G401 (cell line): ENCODE measurements around the gene ADCY3. TPM values are rescaled to one million over a fixed set of nuclear protein-coding genes. Genes with fewer than 3 reads are reported as not detected.

Source experiments
- DNase-seq: peaks from one replicate; pipeline ENCODE4 v3.0.0-alpha.2; 2015; ENCODE audit warnings: low spot score
- in situ Hi-C: cut with HindIII; loops from 2 replicates; pipeline ENCODE4 v1.10.0; 2016; ENCODE audit warnings: low sequenced_read_pairs, mixed read lengths
- total RNA-seq: library from RNA; depleted of rRNA; stranded (reverse); fragments of >200 nt; shearing (Covaris generic); gene quantifications from 2 replicates; pipeline ENCODE4 v1.2.3, GENCODE V29; 2014

ADCY3 gene
- total RNA-seq, 1 experiment from 2014 or later, result 22.3 TPM

DNA sequence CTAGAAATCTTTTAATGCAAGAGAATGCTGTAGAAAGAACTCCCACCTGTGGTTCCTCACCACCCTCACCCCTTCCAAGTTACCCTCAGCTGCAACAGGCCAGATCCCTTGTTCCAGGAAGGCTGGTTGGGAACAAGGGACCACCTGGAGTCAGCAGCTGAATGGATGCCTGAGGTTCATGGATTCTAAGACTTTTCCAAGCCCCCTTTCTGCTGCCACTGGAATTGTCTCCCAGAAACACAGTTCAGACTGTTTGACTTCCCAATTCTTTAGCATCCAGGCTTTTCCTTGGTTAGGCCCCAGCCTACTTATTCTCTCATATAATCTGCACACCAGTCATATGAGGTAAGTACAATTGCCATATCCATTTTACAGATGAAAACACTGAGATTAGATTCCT lies 8.0 kb upstream of the ADCY3 start:
- no peak for DNase-seq
- in situ Hi-C loops, result no loop called here

DNA sequence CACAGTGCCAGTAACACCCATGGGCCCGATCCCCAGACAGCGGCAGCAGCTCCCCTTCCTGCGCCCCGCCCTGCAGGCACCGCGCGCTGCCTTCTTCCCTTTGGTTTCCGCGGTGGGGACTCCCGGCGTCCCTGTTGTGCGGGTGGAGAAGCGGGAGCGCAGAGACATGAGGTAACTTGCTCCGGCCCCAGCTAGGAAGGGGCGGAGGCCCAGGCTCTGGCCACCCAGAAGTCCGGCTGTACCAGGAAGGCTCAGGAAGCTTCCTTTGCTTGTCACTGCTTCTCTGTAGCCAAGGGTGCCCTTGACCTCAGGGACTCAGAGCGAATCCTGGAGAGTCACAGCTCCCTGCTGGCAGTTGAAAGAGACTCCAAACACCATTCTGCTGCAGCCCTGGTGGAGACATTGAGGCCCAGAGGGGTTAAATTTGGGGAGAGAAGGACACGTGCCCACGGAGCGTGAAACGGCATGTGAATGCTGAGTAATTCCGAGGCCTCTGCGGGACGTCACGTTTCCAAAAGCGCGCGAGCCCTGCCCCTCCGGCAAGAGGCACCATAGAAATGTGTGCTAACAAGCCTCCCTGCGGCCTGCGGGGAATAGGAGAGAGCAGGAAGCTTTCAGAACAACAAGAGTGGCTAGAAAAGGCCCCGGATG lies 6.7 kb upstream of the ADCY3 start:
- DNase-seq, result peak; percentile 49
- in situ Hi-C loops, result no loop called here

DNA sequence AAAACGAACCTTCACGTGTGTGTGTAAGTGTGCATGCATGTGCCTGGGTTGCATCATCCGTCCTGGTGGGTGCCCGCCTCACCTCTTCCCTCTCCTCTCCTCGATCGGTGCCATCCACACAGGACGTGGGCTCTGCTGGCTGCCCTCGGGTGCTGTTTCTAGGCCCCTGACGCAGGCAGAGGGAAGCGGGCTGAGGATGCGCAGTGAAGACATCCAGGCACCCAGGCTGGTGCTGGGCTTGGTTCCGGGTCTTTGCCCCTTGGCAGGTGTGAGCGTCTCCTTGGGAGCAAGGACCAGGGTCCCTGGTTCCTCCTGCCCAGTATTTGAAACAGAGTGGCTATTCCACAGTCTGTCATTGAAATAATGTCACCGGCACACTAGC lies 6.2 kb upstream of the ADCY3 start:
- no peak for DNase-seq
- in situ Hi-C loops, result no loop called here

DNA sequence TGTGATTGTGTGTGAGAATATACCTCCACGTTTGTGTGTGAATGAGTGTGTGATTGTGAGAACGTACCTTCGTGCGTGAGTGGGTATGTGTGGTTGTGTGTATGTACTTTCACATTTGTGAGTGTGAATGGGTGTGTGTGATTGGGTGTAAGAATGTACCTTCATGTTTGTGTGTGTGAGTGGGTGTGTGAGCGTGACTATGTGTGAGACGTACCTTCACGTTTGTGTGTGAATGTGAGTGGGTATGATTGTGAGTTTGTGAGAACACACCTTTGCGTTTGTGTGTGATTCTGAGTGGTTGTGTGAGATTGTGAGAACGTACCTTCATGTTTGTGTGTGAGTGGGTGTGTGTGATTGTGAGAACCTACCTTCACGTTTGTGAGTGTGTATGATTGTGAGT lies 5.8 kb upstream of the ADCY3 start:
- no peak for DNase-seq
- in situ Hi-C loops, result no loop called here

DNA sequence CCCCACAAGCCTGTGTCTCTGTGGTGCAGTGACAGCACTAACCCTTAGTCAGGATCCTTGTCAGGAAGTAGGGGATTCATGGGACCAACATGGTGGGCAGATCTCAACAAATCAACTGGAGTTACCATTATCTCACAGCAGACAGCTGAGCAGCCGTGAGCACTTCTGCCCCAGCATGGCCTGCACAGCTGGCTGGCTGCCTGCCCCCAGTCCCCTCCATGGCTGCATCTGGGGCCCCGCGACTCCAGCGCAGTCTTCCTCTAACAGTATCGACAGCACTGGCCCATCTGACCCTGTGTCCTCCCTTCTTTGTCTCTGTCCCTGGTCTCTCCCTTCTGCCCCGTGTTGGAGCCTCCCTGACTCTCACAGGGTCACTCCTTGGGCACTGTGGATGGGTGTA lies 4.7 kb upstream of the ADCY3 start:
- in situ Hi-C loops, result no loop called here
- no peak for DNase-seq

DNA sequence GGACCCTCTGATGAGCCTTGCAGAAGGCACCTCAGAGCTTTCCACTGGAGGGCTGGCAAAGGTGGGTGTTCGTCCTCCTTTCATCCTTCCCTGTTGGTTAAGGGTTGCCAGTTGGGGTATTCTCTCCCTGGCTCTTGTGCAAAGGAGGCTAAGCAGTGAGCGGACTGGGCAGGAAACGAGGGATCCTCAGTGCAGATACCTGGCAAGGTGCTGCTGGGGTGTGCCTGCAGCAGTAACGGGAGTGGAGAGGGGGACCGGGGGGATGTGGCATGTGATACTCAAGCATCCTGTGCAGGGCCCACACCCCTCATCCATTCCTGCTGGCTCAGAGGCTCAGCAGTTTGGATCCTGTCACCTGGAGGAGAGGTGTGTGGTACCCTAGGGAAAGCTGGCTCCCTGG lies 4.2 kb upstream of the ADCY3 start:
- in situ Hi-C loops, result no loop called here
- DNase-seq, result no peak

DNA sequence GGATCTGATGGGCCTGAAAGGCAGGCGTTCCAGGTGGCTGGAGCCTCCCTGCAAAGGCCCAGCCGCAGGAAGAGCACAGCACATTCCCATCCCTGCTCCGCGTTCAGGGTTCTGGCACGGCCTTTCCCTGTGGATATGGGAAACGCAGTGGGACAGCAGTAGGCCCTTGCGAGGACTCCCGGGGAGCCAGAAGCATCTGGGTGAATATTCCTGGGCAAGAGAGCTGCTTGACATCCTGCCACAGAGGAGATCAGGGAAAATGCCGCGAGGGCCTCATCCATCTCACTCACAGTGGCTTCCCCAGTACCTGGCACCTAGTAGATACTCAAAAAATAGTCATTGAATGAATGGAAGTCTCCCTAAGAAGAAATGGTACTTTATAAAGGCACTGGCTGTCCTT lies 3.1 kb upstream of the ADCY3 start:
- DNase-seq, result no peak
- in situ Hi-C loops, result no loop called here

DNA sequence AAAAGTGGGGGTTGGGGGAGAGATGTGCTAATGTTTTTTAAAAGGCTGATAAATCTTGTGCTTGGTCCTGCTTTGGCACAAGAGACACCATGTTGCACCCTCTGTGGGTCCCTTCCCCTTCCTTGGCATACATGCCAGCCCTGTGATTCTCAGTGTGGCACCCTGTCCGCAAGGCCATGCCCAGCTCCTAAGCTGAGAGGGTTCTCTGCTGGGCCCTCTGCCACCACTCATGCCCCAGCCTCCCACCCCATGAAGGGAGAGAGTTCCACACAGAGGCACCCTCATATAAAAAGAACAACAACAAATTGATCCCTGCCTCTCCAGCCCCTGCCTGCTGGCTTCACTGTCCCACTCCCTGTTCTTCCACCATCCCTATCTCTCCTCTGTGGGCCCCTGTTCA lies 2.5 kb upstream of the ADCY3 start:
- in situ Hi-C loops, result no loop called here
- no peak for DNase-seq

DNA sequence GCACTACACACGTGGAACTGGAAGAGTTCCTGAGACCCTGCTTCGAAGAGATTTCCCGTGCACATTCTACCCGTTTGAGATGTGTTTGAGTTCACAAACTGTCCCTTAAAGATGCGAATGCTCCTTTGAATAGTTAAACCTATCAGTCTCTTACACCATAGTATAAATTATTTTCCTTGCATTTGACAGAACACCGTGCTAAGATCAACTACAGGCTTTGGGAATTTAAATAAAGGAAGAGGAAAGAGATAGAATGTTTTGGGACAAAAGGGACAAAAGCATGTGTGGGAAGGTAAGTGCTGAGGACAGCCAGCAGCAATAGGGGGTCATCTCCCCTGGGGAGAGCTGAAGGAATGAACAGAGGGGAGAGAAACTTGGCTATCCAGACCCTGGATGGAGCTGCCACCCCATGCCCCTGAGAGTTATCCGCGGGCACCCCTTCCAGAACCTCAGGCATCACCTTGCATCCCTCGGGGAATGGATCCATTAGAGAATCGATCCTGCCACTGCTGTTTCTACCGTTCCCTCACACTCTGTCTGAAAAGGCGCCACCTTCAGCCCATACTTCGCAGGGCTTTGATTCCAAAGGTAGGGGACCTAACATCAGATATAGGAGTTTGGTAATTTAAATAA lies 888 bp upstream of the ADCY3 start:
- in situ Hi-C loops, result no loop called here
- DNase-seq, result peak; percentile 31

DNA sequence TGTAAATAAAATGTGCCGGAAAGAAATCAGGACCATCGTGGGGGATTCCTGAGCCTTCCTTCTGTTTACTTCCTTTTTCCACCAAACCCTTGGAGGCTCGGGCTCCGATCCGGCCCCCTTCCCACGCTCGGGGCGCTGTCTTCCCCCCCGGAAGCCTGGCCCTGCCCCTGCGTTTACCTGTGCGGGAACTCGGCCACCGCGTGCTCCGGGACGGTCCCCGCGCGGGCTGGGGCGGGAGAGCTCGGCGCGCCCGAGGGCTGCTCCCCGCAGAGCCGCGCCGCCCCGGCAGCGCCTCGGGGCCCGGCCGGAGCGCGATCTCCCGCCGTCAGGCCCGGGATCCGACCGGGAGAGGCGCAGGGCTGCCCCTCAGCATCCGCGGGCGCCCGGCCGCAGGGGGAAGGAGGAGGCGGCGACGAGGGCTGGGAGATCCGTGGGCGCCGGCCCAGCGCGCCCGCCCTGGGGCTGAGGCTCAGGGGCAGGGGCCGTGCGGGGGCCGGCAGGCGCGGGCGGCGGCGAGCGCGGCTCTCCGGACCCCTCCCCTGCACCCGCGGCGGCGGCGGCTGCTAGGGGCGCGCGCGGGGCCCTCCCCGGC lies 435 bp downstream of the ADCY3 start:
- in situ Hi-C loops, result no loop called here
- no peak for DNase-seq

DNA sequence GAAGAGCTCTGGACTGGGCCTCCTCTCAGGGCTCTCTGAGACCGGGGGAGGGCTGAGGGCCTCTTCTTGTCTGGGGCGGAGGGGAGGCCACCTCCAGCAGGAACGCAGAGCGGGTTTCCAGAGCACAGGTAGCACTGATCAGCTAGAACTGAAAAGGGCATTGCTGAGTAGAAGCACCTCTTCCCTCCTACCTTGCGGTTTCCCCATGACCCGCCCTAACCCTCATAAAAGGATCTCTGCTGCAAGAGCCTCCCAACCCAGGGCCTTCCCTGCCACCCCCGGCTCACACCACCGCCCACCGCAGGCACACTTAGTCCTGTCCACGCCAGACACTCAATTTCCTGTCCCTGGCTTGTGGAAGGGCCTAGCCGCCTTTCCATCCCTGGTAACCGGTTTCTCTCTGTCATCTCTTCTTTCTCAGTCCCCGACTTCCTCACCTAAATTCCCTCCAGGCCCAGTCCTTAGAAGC lies 966 bp downstream of the ADCY3 start:
- in situ Hi-C loops, result no loop called here
- DNase-seq, result peak; percentile 53

DNA sequence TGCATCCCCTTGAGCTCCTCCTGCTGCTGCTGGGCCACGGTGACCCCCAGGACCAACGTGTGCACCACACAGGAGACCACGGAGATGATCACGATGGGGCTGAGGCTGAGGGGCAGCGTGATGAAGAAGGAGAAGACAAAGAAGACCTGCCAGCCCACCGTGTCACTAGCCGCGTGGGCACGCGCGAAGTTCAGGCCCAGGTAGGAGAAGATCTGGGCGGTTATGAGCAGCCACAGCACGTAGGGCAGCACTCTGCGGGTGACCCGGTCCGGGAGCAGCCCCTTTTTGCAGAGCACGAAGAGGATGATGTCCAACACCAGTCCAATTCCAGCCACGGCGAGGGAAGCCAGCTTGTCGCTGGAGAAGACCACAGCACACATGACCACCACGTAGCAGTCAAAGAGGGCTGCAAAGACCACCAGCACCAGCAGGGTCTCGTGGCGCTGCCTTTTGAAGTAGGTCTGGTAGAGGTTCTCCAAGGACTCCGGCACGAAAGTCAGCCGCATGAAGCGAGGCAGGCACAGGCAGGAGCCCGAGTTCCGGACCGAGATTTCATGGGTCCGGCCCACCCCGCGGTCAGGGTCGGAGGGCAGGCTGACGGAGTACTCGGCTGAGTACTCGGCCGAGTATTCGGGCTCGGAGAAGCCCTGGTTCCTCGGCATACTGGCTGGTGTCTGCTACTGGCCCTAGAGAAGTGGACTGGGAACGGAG lies 1.6 kb downstream of the ADCY3 start:
- in situ Hi-C loops, result no loop called here
- no peak for DNase-seq

DNA sequence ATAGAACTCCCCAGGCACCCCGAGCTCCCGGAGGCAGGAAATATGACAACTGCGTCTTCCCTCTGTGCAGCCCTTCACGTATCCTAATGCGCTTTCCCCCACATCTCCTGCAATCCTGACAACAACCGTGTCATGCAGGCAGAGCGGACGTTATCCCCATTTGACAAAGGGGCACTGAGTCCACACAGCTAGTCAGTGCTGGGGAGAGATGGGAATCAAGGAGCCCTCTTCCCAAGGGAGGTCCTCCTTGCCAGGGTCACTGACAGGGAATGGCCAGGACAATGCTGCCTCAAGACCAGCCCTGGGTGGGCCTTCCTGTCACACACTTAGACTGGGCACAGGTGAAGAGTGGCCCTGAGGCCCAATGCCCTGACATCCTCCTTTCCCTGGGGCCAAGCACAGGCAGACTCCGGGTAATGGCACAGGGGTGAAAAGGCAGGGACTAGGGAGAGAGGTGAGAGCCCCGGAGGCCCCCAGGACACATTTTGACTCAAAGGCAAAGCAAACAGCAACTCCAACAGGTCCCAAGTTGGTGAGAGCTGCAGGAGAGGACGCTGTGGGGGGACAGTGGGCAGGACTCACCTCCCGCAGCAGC lies 2.2 kb downstream of the ADCY3 start:
- in situ Hi-C loops, result no loop called here
- DNase-seq, result no peak

DNA sequence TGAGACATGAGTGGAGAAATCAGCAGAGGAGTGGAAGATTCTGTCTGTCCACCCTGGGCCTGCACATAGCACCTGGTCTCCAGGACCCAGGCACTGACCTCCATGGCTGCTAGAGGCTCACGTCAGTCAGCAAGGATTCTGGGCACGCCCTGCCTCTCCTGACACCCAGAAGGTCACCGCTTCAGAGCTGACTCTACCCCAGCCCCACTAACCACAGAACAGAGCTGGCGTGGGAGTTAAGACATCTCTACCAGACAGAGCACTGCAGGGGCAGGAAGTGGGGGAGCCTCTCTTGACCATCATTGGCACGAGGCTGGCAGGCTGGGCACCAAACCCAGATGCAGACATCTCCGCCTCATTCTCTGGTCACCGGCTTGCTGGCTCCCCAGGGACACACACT lies 3.0 kb downstream of the ADCY3 start:
- in situ Hi-C loops, result no loop called here

DNA sequence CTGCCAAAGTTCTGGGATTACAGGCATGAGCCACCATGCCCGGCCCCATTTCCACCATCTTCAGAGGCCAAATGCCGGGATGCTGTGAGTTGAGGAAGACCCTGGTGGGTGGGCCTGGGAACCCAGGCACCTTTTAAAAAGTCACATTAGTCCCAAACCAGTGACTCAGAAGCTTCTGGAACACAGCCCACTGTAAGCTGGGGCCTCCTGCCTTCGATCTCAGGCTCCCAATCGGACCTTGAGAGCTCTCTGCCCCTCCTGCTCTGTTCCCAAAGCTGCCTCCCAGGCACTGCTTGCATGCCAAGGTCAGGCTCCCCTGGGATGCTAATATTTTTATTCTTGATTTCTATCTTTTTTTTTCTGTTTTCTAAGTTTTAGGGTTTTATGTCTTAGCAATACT lies 4.2 kb downstream of the ADCY3 start:
- in situ Hi-C loops, result no loop called here
- no peak for DNase-seq

More for the DNA sequence above, 3.0 kb downstream of the ADCY3 start:
- DNase-seq, result no peak

DNA sequence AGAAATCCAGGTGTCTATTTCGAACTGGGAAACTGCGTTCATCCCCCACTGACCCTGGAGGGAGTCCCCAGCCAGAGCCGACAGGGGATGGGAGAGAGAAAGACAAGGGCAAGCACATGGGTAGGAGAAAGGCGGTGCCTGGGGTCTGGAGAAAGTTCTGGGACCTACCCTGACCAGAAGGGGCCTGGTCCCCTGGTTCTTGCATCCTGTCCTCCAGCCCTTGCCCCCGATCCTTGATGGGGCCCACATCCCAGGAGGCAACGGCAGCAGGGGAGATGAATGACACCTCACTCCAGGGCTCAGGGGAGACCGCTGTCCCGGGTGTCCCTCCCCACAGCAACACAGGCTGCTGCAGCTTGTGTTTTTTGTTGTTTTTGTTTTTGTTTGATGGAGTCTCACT lies 4.9 kb downstream of the ADCY3 start:
- no peak for DNase-seq
- in situ Hi-C loops, result no loop called here

DNA sequence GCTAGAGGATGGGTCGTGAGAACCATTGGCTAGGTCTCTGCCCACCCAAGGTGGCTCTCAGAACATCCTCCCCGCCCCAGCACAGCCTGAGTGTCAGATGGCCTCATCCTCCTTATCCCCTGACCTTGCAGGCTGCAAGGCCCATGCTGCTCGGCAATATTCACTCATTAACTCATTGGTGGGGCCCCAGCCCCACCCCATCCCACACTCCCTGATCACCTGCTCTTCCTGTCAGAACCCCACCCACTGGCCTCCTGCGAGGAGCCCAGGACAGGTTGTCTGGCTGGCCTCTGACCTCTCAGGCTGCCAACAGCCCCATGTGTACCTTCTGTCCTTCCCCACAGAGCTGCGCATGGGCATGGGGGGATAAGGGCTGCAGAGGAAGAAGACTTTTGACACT lies 5.3 kb downstream of the ADCY3 start:
- in situ Hi-C loops, result no loop called here
- no peak for DNase-seq

DNA sequence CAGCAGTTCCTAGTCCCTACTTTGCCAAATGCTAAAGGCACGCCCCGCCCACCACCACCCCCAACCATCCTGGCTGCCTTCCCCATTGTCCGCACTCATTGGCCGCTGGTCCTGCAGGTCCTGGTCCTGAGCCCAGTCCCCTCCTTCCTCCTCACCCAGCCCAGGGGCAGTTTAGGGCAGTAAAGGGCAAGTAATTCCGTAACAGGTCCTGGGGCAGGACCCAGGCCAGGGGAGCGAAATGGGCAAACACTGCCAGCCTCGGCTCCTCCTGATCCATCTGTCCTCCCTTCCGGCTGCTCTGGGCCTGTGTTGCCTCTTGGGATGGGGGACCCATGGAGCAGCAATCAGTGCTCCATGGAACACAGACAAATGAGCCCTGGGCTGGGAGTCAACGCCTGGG lies 6.1 kb downstream of the ADCY3 start:
- in situ Hi-C loops, result no loop called here
- DNase-seq, result peak; percentile 23

DNA sequence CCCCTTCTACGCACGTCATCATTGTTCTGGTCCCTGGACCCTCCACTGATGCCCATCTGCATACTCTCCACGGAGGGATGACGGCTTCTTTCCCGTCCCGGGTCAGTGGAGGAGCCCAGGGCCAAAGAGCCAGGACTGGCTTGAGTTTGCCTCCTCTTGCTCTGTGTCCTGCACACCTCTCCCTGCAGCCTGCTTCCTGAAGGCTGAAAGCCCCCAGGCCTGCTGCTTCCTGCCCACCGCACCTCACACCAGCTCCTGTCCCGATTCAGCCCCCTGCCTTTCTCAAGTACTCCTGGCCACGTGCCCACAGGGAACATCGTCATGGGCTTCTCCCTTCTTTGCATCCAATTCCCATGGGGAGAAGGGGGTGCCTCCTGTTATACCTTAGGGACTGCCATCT lies 7.1 kb downstream of the ADCY3 start:
- in situ Hi-C loops, result no loop called here
- DNase-seq, result no peak

DNA sequence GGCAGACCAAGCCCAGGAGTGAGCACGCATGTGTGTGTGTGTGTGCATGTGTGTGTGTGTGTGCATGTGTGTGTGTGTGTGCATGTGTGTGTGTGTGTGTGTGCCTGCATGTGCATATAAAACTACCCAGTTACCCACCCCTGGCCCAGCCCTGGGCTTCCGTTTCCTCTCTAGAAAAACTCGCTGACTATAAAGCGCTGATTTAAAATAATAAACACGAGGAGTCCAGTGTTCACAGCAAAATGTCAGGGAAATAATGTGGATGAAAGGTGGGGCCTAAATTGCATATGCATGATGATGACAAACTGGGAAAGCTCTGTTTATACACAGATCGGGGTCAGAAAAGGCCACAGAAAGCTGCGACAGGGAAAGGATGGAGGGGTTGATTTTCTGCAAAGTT lies 7.5 kb downstream of the ADCY3 start:
- in situ Hi-C loops, result no loop called here
- DNase-seq, result no peak
